CD4-positive, alpha-beta T cell treated with Interleukin-17A for 4 hours (primary cell): ENCODE measurements around the gene EDN2.

Experiments used
- DNase-seq: peaks from one replicate; pipeline ENCODE4 v3.0.0-alpha.2; 2020; ENCODE audit warnings: mixed read lengths

Gene EDN2

DNA sequence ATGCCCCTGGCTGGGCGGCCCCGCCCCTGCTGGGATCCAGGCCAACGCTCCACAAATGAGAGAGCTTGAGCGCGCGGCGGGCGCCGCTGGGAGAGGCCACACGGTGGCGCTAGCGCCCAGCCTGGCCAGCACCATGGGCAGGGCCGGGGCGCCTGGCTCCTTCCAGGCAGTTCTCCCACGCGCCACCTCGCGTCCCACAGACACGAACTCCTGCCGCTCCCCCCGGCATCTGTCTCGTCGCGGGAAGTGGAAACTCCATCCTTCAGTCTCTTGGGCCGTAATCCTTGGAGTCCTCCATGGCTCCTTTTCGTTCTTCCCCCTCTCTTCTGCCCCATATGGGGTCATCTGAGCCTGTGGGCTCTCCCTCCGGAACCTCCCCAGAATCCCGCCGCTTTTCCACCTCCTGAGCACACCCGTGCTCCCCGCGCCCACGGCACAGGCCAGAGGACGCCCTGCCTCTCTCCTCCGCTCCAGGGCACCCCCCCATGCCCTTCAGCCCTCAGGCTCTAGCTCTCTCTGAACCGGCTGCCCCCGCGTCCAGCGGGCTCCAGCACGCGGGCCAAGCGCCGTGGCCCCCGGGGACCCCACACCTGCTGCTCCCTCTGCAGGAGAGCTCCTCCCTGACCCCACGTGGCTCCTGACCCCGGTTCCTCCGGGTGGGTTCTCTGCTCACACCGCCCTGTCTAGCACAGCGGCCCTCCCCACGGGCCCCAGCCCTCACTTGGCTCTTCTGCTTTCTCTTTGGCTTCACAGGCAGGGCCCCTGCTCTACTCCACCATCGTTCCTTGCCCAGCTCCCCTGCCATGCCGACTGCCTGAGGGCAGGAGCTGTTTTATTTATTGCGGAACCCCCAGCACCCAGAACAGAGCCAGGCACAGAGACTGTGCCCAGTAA, 31.9 kb upstream of the EDN2 start:
- peak; percentile 66 for DNase-seq

DNA sequence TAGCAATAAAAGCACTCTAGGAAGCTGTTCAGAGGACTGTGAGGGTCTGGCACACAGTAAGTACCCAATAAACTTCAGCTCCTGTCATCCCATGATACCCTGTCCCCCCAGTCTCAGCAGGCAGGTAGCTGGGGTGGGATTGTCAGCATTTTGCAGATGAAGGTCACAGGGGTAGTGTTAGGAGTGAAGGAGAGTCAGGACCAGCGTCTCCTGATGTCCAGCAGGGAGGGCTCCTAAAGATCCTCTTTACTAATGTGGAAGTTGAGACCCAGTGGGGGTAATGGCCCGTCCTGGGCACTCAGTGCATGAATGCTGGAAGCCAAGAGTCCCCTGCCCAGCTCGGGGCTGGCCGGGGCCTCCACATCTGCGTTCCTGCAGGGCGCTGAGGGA, 31.3 kb upstream of the EDN2 start:
- DNase-seq = no peak

DNA sequence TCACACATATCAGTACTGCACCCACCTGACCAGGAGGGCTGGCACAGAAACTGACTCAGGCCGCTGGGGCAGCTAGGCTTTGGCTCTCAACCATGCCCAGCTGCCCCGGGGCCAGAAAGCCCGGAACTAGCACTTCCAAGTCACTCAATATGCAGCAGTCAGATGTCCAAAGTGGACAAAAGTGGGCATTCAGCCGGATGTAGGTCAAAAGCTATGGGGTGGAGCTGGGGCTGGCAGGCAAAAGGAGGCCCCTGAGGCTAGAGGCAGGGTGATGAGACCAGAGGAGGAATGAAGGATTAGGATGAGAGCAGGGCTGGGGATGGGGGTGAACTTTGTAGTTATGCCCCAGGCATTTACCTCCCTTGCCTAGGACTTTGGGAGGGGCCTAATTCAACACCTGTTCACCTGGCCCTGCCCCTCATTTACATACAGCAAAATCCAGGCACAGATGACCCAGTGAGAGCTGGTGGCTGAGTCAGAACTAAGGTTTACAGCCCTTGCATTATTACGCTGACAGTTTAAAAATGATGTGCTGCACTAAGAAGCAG, 30.7 kb upstream of the EDN2 start:
- no peak for DNase-seq

DNA sequence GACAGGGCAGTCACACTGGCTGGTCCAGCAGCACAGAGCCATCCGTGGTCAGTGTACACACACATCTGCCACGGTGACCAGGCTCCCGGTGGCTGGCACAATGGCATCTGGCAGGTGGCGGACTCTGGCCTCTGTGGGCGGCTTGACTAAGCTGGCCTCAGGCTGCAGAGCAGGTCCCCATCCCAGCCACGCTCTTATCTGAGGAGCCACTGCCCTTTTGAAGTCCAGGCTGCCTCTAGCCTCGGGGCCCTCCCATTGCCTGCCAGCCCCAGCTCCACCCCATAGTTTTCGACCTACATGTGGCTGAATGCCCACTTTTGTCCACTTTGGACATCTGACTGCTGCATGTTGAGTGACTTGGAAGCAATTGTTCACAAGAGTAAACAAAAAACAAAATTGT, 29.9 kb upstream of the EDN2 start:
- DNase-seq = no peak

DNA sequence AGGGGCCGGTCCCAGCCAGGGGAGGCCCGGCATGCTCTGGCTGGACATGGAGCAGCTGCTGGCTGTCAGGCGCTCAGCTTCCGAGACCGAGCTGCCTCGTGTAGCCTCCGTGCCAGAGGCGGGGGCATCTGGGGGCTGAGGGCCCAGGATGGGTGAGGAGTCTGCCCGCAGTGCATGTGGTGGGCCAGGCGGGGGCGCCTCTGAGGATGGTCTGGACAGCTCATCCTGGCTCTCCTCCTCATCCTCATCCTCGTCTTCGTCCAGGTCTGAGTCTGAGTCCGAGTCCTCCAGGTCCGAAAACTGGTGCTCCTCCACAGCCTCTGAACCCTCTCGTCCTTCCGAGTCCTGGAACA, 28.9 kb upstream of the EDN2 start:
- DNase-seq = peak; percentile 9

DNA sequence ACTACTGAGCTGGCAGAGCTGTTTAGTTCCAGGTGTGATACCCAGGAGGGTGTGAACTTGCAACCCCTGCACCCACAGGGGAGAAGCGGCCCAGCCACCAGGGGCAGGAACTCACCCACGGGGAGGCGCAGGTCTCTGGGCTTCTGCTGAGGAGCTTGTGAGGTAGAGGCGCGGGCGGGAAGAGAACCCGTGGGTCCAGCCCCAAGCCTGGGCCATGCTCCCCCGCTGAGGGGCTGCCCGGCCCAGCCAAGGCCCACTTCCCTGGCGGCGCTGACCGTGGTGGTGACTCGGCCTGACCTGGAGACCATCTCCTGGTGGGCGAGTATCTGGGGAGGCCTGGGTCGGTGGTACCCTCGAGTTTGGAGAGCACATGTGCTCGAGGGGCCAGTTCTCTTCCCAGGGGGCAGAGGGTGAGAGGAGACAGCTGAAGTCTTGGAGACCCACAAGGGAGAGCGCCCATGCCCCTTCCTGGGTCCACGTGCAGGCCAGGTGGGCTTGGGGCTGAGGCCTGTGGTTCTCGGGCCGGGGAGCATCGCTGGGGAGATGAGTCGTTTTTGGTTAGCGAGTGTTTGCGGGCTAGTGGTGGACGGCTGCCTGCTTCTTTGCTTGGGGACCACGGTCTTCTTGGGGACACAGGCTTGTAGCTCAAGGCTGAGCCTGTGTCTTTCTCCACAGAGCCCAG, 28.4 kb upstream of the EDN2 start:
- DNase-seq = no peak

DNA sequence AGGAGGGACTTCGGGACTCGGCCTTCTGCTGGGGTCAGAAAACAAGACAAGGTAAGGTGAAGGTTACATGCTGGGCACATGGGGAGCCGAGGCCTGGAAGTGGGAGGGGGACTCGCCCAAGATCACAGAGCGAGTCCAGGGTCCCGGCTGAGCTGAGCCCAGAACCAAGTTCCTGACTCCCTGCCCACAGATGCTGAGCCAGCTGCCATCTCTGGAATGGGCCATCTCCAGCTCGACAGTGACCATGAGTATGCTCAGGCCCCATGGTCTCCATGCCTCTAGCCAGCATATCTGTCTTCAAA, 26.7 kb upstream of the EDN2 start:
- no peak for DNase-seq

DNA sequence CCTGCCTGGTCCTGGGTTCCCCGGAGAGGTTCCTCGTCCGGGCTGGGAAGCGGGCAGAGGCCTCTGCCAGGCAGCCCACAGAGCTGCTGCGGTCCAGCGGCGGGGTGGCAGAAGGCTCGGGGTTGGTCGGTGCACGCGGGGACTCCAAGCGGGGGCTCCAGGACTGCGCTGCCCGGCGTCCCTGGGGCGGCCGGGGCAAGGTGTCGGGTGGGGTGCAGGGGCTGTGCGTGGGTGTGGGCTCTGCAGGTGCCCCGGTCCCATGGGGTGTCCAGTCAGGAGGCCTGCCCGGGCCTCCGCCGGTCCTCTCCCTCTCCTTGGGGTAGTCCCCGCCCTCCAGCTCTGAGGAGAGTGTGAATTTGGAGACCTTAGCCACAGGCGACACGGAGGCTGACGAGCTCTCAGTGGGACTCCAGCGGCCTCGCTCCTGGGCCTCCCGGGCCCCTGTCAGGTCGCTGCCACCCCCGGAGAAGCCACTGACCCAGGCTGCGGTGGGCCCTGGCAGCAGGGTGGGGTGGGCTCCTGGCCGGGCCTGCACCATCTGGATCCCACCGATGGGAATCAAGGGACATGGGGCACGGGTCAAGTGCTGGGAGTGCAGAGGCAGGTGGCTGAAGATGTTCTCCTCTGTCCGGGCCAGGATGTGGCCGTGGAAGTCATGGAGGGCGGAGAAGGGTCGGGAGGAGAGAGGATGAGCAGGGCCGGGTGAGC, 26.2 kb upstream of the EDN2 start:
- DNase-seq = no peak

DNA sequence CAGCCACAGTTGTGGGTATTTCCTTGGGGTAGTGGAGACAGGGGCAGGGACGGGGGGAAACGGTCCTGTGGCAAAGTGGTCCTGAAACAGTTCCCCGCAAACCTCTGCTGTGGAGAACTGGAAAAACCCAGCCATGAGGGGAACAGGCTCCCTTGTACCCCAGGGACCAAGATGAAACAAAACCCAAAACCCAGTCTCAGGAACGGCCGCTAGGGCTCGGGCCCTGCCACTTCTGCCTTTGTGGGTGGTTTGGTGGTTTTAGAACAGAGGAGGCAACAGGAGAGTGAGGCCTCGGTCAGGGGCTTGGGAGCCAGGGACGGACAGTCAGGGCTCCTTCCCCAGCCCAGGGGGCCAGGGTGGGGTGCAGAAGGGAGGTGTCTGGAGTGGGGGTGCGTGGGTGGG, 24.8 kb upstream of the EDN2 start:
- no peak for DNase-seq

DNA sequence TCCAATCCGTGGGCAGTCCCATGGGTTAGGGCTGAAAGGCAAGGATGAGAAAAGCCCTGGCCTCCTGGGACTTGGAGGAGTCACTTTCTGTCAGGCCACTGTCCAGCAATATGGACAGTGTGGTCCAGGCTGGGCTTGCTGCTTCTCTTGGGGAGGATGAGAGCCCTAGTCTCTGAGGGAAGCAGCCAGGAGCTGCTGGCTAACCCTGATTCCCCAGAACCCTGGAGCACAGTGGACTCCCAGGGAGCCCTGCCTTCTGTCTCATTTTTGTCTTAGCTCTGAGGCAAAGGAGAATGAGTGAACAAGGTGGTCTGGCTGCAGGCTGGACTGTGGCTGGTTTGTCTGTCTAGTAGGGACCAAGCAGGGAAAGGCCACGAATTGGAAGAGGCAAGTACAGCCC, 23.8 kb upstream of the EDN2 start:
- DNase-seq = no peak

DNA sequence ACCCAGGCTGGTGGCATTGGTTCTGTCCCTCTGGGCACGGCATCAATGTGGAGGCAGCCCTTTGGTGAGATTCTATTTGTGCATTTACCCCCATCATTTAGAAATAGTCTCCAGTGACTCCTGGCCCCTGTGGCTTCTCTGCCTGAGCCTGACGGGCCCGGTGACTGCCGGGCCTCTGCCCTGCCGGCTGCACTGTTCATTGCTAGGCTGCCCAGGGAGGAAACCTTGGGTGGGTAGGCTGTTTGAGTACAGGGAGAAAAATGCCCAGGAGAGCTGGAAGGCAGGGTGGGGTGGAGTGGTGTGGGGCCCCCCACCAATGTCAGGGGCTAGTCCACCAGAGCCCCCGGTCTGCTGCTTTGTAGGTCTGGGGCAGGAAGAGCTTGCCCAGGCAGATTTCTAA, 23.4 kb upstream of the EDN2 start:
- no peak for DNase-seq

DNA sequence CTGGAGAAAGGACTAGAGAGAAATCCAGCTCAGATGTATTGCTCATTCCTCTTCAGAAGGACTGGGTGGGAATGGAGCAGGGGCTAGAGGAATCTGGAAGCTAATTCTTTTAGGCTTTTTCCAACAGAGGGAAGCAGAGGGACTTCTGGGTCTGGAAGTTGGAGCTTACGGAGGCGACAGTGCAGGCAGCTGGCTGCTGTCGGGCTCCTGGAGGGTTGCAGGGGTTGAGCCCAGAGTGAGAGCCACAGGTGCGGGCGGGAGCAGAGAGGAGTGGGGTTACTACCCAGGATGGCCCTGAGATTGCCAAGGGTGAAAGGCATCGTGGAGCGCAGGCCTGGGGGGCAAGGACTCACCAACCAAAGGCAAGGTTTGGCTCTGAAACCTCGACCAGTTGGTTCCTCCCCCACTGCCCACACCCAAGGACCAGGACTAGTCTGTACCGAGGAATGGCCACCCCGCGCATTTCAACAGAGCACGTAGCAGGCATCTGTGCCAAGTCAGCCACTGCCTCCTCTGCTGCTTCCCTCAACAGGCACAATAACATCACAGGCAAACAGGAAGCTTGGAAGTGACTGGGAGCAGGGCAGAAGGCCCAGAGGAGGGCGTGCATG, 22.7 kb upstream of the EDN2 start:
- DNase-seq = no peak

DNA sequence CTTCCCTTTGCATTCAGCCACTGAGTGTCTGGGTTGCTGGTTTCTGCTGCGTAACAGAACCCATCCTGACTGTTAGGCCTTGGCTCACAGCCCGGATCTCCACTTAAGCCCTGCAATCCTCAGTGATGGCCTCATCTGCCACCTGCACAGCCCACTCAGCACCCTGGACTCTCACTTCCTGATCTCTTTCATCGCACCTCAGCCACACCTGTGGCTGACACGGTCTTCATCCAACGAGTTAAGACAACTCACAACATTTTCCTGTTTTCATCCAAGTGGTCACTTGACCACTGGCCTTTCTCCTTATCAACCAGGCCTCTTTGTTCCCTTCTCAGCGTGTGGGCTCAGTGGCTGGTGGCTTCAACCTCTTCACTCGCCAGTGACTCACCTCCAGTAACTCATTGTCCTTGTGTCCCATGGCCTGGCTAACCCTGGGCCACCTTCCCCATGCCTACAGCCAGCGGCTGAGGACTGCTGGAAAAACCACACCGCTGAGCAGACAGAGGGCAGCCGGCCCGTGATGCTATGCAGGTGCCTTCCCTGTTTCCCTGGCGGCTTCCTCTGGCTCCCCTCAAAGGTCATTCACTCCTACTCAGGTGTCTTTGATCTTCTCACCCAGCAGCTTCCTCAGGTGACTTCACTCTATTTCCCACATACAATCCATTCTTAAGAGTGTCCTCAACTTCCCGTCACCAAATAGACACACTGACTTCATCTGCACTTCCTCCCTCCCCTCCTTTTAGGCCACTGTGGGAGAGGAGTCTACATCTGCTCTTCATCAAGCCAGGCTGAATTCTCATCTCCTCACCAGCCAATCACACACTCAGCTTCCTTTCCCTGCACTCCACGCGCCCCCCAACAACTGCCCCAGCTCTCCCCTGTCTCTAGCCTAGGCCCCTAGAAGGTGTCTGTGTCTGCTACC, 19.9 kb upstream of the EDN2 start:
- DNase-seq = no peak

DNA sequence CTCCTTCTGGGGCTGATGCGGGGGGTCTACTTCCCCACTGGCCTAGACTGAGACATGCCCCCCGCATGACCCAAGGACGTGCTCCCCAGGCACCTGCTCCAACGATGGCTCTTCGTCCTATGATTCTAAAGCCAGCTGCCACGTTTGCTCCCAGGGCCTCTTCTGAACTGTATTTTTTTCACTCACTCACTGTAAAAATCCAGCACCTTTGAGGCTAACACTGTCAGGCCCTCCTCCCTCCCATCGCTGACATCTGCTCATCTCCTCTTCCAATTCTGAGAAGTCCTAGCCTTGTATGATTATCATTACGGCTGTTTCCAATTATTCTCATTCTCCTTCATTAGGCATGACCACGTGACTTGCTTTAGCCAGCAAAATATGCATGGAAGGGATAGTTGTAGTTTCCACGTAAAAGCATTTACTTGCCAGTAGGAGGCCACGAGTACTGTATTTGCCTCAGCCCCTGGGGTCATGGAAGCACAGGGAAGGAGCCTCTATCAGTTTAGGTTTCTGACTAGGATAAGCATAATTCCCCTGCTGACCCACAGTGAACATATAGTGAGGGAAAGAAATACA, 19.1 kb upstream of the EDN2 start:
- no peak for DNase-seq

DNA sequence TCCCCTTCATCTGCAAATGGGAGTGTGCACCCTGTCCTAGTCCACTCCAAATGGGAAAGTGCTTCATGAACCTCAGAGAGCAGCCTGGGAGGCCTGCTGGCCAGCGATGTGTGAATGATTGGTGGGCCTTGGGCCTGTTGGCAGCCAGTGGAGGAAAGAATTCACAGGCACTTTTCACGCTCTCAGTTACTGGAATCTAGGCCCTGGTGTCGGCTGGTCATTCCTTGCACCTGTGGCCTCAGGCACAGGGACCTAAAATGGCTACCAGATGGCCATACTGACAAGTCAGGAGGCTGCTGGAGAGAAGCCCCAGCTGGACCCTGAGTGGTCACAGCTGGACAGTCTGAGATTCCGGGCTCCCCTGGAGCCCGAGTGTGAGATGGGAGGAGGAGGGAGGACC, 18.4 kb upstream of the EDN2 start:
- DNase-seq = no peak

DNA sequence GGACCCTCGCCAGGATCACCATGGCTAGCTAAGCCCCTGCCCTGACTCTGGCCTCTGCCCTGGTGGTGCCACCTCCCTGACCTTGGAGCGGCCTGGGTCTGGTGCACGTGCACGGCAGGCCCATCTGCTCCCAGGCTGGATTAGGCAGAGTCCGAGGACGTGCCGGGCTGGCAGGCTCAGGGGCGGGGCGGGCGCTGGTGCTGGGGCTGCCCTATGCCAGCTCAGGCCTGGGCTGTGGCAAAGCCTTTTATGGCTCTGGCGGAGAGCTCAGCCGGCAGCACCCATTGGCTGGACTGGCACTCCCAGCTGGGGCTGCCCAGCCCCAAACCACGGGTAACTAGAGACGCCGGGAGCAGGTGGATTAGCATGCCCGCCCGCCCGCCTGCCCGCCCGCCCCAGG, 17.1 kb upstream of the EDN2 start:
- no peak for DNase-seq

DNA sequence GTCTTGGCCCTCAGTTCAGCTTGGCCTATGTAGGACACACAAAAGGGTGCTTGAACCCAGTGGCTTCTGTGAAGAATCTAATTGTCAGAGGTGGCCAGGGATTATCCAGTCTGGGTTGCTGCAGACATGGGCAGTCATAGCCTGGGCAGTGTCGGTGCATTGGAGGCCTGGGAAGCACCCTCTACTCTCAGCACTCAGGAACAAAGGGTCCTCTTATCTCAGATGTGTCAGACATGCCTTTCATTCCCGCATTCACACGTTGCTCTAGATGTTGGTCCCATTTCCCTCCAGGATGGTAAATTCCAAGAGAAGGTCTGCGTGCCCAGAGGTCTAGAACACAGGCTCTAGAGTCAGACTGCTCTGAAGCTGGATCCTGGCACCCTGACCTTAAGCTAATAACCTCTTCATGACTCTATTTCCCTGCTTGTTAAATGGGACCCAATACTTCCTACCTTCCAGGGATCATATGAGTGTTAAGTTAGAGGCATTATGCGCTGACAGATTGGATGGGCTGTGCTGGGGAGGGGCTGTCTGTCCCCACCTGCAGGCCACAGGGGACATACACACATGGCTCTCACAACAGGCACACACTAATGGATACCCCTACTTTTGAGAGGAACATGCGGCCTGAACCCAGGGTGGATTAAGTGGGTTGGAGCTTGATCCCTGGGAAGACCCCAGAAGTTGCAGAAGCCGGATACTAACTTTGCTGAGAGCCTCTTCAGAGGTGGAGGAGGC, 16.5 kb upstream of the EDN2 start:
- DNase-seq = no peak

DNA sequence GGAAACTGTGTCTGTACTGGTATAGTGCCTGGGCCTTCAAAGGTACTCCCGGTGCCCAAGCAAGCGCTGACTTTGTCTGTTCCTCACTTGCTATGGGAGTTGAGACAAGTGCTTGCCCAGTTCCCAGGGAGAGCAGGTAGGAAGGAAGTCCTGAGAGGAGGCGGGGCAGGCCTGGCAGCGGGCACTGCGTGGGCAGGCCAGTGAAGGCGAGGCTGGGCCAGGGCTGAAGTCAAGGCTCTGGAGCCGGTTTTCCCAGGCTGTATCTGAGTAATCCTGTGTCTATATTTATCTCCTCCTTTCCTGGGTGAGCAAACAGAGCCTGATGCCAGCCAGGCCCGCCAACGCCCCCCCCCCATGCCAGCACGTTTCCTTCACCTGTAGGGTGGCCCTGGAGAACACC, 15.9 kb upstream of the EDN2 start:
- DNase-seq = no peak

DNA sequence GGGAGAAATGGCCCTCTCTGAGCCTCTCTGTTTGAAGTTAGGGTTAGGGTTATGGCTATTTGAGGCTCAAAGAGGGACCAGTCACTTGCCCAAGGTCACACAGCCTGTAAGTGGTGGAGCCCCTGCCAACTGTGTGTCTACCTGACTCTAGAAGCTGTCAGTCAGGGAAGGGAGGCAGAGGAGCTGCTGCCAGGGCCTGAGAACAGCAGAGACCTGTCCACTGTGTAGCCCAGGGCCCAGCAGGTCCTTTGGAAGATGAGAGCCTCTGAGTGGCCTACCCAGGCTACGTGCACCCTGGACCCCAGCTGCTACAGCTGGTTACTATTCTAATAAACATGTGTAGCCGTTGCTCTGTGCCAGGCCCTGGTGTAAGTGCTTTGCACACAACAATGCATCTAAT, 15.1 kb upstream of the EDN2 start:
- no peak for DNase-seq

DNA sequence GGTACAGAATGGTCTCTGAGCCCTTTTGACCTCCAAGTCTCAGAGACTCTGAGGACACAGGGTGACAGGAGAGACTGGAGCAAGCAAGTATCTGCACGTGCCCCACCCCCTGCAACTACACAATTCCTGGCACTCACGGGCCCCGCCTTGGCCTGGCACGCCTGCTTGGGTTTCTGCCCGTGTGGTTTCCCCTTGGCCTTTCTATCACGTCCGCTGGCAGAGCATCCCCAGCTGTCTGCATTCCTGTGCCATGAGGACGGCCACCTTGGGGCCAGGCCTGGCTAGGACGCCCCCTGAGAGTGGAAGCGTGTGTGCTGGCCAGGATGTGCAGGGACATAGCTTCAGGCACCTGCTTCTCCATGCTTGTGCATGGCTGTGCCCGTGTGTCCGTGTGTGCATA, 14.3 kb upstream of the EDN2 start:
- DNase-seq = no peak

DNA sequence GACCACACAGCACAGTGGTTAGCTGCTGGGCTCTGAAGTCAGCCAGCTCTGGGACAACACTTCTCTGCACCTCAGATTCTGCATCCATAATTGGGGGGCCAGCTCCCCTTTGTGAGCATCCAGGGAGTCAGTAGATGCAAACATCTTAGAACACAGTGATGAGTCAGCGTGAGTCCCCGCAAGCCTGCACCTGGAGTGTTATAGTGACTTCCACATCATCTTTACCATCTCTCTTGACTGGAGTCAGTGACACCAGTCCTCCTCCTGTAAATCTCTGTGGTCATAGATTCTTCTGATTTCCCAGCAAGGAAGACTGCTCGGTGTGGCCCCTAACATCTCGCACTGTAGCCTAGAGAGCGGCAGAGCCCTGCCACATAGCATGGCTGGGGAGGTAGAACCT, 13.9 kb upstream of the EDN2 start:
- no peak for DNase-seq
